Mucosa of stomach (tissue), 1 donor: Measurements from ENCODE around the gene MESP1.
"Not testable (repeated sequence)": the region's sequence is repeated elsewhere in the genome, so short reads cannot be mapped to it uniquely, and the experiment has no call there.

Experiments
- H3K27me3 ChIP-seq: one replicate; pipeline ENCODE4 v1.7.0; 2013; ENCODE audit warnings: mild to moderate bottlenecking, low read length; ENCODE audit not compliant: control insufficient read depth, insufficient read depth
- H3K36me3 ChIP-seq: one replicate; pipeline ENCODE4 v1.7.0; 2013; ENCODE audit warnings: low read length; ENCODE audit not compliant: control insufficient read depth, insufficient read depth
- H3K4me1 ChIP-seq: one replicate; pipeline ENCODE4 v1.7.0; 2013; ENCODE audit warnings: mild to moderate bottlenecking, low read length; ENCODE audit not compliant: control insufficient read depth, insufficient read depth
- H3K4me3 ChIP-seq: one replicate; pipeline ENCODE4 v1.7.0; 2013; ENCODE audit warnings: low read length
- H3K9ac ChIP-seq: one replicate; pipeline ENCODE4 v1.7.0; 2013; ENCODE audit warnings: mild to moderate bottlenecking, low read length, moderate library complexity
- H3K9me3 ChIP-seq: one replicate; pipeline ENCODE4 v1.7.0; 2013; ENCODE audit warnings: mild to moderate bottlenecking, low read length, moderate library complexity; ENCODE audit not compliant: control insufficient read depth
- donor health status: Pancreatic carcinoma.

MESP1 gene

GRCh38 chr15:89787944-89788343 lies 36.9 kb upstream of the MESP1 start:
- no peak overlapping the region for H3K9ac ChIP-seq
- H3K27me3 ChIP-seq, result no peaks in the 10 kb centered on the region
- no peaks in the 10 kb centered on the region for H3K36me3 ChIP-seq
- H3K4me3 ChIP-seq, result no peak overlapping the region
- no peaks in the 10 kb centered on the region for H3K9me3 ChIP-seq
- H3K4me1 ChIP-seq, result peaks cover 24% of the 10 kb centered on the region

GRCh38 chr15:89785774-89786140 lies 34.7 kb upstream of the MESP1 start:
- H3K9ac ChIP-seq, result no peak overlapping the region
- no peak overlapping the region for H3K4me3 ChIP-seq
- peaks cover 28% of the 10 kb centered on the region for H3K4me1 ChIP-seq
- no peaks in the 10 kb centered on the region for H3K9me3 ChIP-seq
- no peaks in the 10 kb centered on the region for H3K27me3 ChIP-seq
- H3K36me3 ChIP-seq, result no peaks in the 10 kb centered on the region

DNA sequence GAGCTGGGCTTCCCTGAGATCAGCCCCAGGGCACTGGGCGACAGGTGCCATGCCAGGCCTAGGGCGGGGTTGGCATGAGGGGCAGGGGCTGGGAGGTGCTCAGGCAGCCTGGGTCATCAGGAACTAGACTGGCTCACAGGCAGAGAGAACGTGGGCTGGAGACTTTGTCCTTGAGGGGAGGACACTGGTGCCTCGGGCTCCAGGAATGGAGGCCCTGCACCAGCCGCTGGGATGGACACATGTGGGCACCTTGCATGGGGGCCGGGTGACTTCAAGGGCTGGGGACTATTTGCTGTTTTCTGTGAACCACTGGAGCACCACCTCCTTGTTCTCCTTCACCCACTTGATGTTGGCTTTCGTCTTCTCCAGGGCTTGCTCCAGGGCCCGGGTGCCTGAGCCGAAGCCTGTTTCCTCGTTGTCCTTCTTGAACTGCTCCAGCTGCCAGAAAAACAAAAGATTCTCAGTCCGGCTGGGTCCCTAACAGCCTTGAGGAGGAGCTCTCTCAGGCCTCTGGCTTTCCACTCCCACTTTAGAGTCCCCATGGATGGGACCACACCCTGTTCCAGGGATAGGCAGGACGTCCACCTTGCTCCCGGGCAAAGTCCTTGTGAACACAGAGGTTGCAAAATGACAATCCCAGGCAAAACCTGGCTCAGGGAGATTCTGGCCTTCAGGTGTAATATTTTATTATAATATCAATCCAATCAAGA lies 34.2 kb upstream of the MESP1 start:
- Histone ChIP-seq H3K4me1 (peaks cover 28% of the 10 kb centered on the region), H3K36me3 (no peaks in the 10 kb centered on the region), H3K27me3 (no peaks in the 10 kb centered on the region), H3K9me3 (no peaks in the 10 kb centered on the region), H3K9ac (no peak overlapping the region), H3K4me3 (no peak overlapping the region)

- Histone ChIP-seq H3K36me3 (no peaks in the 10 kb centered on the region), H3K9ac (no peak overlapping the region), H3K9me3 (no peaks in the 10 kb centered on the region), H3K4me1 (peaks cover 28% of the 10 kb centered on the region), H3K27me3 (no peaks in the 10 kb centered on the region), H3K4me3 (no peak overlapping the region)
These were observed 33.6 kb upstream of the MESP1 start for GRCh38 chr15:89784686-89784960.

GRCh38 chr15:89783861-89784685 lies 33.0 kb upstream of the MESP1 start:
- H3K36me3 ChIP-seq, result no peaks in the 10 kb centered on the region
- no peak overlapping the region for H3K9ac ChIP-seq
- H3K9me3 ChIP-seq, result no peaks in the 10 kb centered on the region
- H3K4me3 ChIP-seq, result no peak overlapping the region
- peaks cover 28% of the 10 kb centered on the region for H3K4me1 ChIP-seq
- no peaks in the 10 kb centered on the region for H3K27me3 ChIP-seq

DNA sequence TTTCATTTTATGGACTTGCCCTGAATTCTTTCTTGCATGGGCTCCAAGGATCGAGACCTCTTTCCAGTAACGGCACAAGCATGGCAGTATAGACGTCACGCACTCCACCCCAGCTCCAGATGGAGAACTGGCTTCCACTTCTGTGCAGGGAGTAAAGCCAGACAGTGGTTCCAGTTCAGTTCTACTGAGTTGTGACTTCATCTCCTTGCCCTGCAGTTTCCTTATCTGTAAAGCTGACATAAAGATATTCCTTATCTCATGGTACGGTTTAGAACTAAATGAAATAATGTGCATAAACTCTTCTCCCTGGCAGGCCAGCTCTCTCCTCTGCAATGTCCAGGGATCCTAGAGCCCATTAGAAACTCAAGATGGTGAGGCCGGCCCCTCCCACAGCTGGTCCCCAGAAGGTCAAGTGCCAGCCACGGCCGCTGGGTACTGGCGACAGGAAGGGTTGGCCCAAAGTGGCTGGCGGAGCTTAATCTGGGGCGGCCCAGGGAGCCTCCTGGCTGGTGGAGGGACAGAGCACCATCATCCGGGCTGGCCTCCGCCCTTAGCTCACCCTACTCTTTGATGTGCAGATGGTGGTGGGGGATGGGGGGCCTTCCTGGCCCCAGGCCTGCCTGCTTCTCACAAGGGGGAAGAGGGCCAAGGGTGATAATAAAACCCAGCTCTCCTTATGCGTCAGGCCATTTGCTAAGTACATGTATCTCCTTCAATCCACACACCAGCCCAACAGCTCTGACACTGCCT lies 32.2 kb upstream of the MESP1 start:
- Histone ChIP-seq H3K36me3 (no peaks in the 10 kb centered on the region), H3K4me3 (no peak overlapping the region), H3K4me1 (peaks cover 28% of the 10 kb centered on the region), H3K9me3 (no peaks in the 10 kb centered on the region), H3K9ac (no peak overlapping the region), H3K27me3 (no peaks in the 10 kb centered on the region)

- H3K27me3 ChIP-seq, H3K9me3 ChIP-seq, H3K36me3 ChIP-seq, H3K4me3 ChIP-seq, H3K9ac ChIP-seq: not testable (repeated sequence)
- H3K4me1 ChIP-seq, result peaks cover 28% of the 10 kb centered on the region
These were observed 31.5 kb upstream of the MESP1 start for GRCh38 chr15:89782619-89782950.

- Histone ChIP-seq H3K36me3 (no peaks in the 10 kb centered on the region), H3K27me3 (peaks cover under 1% of the 10 kb centered on the region), H3K4me1 (peaks cover 28% of the 10 kb centered on the region), H3K9me3 (no peaks in the 10 kb centered on the region), H3K4me3 (no peak overlapping the region), H3K9ac (no peak overlapping the region)
These were observed 31.0 kb upstream of the MESP1 start for GRCh38 chr15:89781891-89782618.

- Histone ChIP-seq H3K36me3 (no peaks in the 10 kb centered on the region), H3K4me1 (peaks cover 32% of the 10 kb centered on the region), H3K27me3 (peaks cover 5% of the 10 kb centered on the region), H3K9me3 (no peaks in the 10 kb centered on the region), H3K4me3 (no peak overlapping the region), H3K9ac (no peak overlapping the region)
These were observed 30.0 kb upstream of the MESP1 start for GRCh38 chr15:89781055-89781454.

DNA sequence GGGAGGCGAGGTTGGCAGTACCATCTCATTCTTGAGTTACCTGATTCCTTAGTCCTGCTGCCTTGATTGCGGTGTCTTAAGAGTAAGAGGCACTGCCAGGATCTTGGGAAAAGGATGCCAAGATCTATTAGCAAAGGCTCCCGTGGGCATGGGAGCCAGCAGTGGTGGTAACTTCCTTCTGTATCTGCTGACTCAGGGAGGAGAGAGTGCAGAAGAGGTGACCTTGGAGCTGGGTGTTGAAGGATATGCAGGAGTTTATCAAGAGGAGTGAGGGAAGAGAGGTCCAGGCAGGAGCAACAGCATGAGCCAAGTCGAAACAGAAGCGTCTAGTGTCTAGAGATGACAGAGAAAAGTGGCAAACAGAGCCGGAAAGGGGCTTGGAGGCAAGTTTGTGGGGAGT lies 29.6 kb upstream of the MESP1 start:
- H3K4me1 ChIP-seq, result peaks cover 33% of the 10 kb centered on the region
- peaks cover 7% of the 10 kb centered on the region for H3K27me3 ChIP-seq
- H3K4me3 ChIP-seq, result no peak overlapping the region
- no peaks in the 10 kb centered on the region for H3K36me3 ChIP-seq
- no peak overlapping the region for H3K9ac ChIP-seq
- H3K9me3 ChIP-seq, result no peaks in the 10 kb centered on the region

- Histone ChIP-seq H3K36me3 (no peaks in the 10 kb centered on the region), H3K4me3 (no peak overlapping the region), H3K4me1 (peaks cover 16% of the 10 kb centered on the region), H3K9ac (no peak overlapping the region), H3K27me3 (peaks cover 7% of the 10 kb centered on the region), H3K9me3 (no peaks in the 10 kb centered on the region)
These were observed 27.8 kb upstream of the MESP1 start for GRCh38 chr15:89778861-89779260.
